ENCODE data around the gene CDIP1.

DNA sequence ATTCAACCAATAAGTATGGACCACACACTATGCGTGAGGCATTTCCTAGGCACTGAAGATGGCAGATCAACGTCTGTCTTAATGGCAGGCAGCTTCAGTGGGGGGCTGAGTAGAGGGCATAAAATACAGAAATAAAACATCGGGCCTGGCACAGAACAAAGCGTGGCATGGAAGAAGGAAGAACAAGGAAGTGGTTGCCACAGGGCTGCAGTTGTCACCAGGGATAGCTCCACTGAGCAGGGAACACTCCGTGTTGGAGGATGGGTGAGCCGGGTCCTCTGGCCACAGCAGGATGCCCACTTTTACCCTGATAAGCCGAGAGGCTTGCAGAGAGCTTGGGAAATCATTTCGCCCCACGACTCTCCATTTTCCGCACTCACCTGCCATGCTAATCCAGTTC, 6.3 kb downstream of the CDIP1 start:
- TF ChIP-seq, protein P1, sequence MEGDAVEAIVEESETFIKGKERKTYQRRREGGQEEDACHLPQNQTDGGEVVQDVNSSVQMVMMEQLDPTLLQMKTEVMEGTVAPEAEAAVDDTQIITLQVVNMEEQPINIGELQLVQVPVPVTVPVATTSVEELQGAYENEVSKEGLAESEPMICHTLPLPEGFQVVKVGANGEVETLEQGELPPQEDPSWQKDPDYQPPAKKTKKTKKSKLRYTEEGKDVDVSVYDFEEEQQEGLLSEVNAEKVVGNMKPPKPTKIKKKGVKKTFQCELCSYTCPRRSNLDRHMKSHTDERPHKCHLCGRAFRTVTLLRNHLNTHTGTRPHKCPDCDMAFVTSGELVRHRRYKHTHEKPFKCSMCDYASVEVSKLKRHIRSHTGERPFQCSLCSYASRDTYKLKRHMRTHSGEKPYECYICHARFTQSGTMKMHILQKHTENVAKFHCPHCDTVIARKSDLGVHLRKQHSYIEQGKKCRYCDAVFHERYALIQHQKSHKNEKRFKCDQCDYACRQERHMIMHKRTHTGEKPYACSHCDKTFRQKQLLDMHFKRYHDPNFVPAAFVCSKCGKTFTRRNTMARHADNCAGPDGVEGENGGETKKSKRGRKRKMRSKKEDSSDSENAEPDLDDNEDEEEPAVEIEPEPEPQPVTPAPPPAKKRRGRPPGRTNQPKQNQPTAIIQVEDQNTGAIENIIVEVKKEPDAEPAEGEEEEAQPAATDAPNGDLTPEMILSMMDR (IDR thresholded peaks at IDR 0.05), result no peak
- TF ChIP-seq EP300 (IDR thresholded peaks at IDR 0.05) (no peak), POLR2A (IDR thresholded peaks at IDR 0.05) (no peak), POLR2AphosphoS5 (IDR thresholded peaks at IDR 0.05) (no peak)

Measured in upper lobe of left lung (tissue), 4 donors.